Trophoblast cell (in vitro differentiated cells and primary cell): ENCODE data around the gene OXNAD1.
A peak's percentile ranks its signal among the peaks of the same experiment; 100 is the strongest.

Experiments used
- DNase-seq, 2 donors: peaks; one replicate each; pipeline ENCODE4 v3.0.0-alpha.2; 2016
- H2AFZ ChIP-seq: 2 replicates; pipeline ENCODE4 v1.6.1; 2013; ENCODE audit warnings: low read length, moderate library complexity, mild to moderate bottlenecking; ENCODE audit not compliant: insufficient read depth, poor library complexity
- H2AK5ac ChIP-seq: 2 replicates; pipeline ENCODE4 v1.6.1; 2013; ENCODE audit warnings: mild to moderate bottlenecking, low read length
- H2BK120ac ChIP-seq: 2 replicates; pipeline ENCODE4 v1.6.1; 2013; ENCODE audit warnings: low read length, mild to moderate bottlenecking, moderate library complexity; ENCODE audit not compliant: insufficient read depth, poor library complexity
- H2BK12ac ChIP-seq: 2 replicates; pipeline ENCODE4 v1.6.1; 2013; ENCODE audit warnings: mild to moderate bottlenecking, low read length, moderate library complexity
- H2BK5ac ChIP-seq: 2 replicates; pipeline ENCODE4 v1.6.1; 2013; ENCODE audit warnings: low read length, low read depth, moderate library complexity, mild to moderate bottlenecking; ENCODE audit not compliant: poor library complexity
- H3K14ac ChIP-seq: 2 replicates; pipeline ENCODE4 v1.6.1; 2013; ENCODE audit warnings: mild to moderate bottlenecking, low read length
- H3K18ac ChIP-seq: 2 replicates; pipeline ENCODE4 v1.6.1; 2013; ENCODE audit warnings: mild to moderate bottlenecking, low read length
- H3K23ac ChIP-seq: 2 replicates; pipeline ENCODE4 v1.6.1; 2013; ENCODE audit warnings: low read length
- H3K27ac ChIP-seq: 2 replicates; pipeline ENCODE4 v1.5.1; 2013; ENCODE audit warnings: low read depth, mild to moderate bottlenecking, inconsistent platforms, low read length, moderate library complexity
- H3K27me3 ChIP-seq: 2 replicates; pipeline ENCODE4 v1.6.1; 2013; ENCODE audit warnings: inconsistent platforms, mild to moderate bottlenecking, low read length, moderate library complexity; ENCODE audit not compliant: insufficient read depth
- H3K36me3 ChIP-seq, 2 experiments: 1 replicate in 1 of 2; 2 replicates in 1 of 2; pipeline ENCODE4 v1.6.1; 2013; ENCODE audit warnings: low read length in 2 of 2, mild to moderate bottlenecking in 2 of 2, moderate library complexity in 1 of 2; ENCODE audit not compliant: insufficient read depth in 2 of 2, control insufficient read depth in 1 of 2
- H3K4ac ChIP-seq: 2 replicates; pipeline ENCODE4 v1.6.1; 2013; ENCODE audit warnings: low read depth, mild to moderate bottlenecking, low read length, moderate library complexity
- H3K4me1 ChIP-seq, 2 experiments: 1 replicate in 1 of 2; 2 replicates in 1 of 2; pipeline ENCODE4 v1.6.1; 2013; ENCODE audit warnings: low read length in 2 of 2, mild to moderate bottlenecking in 2 of 2, moderate library complexity in 1 of 2; ENCODE audit not compliant: insufficient read depth in 2 of 2, control insufficient read depth in 1 of 2
- H3K4me2 ChIP-seq: 2 replicates; pipeline ENCODE4 v1.6.1; 2013; ENCODE audit warnings: inconsistent platforms, mild to moderate bottlenecking, low read length, moderate library complexity
- H3K4me3 ChIP-seq: 2 replicates; pipeline ENCODE4 v1.5.1; 2013; ENCODE audit warnings: mild to moderate bottlenecking, low read depth, low read length, inconsistent platforms
- H3K79me1 ChIP-seq: one replicate; pipeline ENCODE4 v1.6.1; 2013; ENCODE audit warnings: low read length
- H3K79me2 ChIP-seq: 2 replicates; pipeline ENCODE4 v1.6.1; 2013; ENCODE audit warnings: low read length, mild to moderate bottlenecking; ENCODE audit not compliant: control insufficient read depth, insufficient read depth, poor library complexity
- H3K9ac ChIP-seq: 2 replicates; pipeline ENCODE4 v1.6.1; 2013; ENCODE audit warnings: mild to moderate bottlenecking, low read length
- H3K9me3 ChIP-seq: 2 replicates; pipeline ENCODE4 v1.6.1; 2013; ENCODE audit warnings: low read depth, mild to moderate bottlenecking, control low read depth, inconsistent platforms, low read length; ENCODE audit not compliant: insufficient read depth
- H4K12ac ChIP-seq: 2 replicates; pipeline ENCODE4 v1.6.1; 2013; ENCODE audit warnings: low read depth, mild to moderate bottlenecking, low read length, moderate library complexity
- H4K8ac ChIP-seq: 2 replicates; pipeline ENCODE4 v1.6.1; 2013; ENCODE audit warnings: low read depth, mild to moderate bottlenecking, low read length, moderate library complexity
- H4K91ac ChIP-seq: one replicate; pipeline ENCODE4 v1.6.1; 2013; ENCODE audit warnings: low read depth, mild to moderate bottlenecking, low read length, moderate library complexity
- WGBS: extraction: QIAGEN DNeasy Blood & Tissue Kit; methylation state at CpG from one replicate; pipeline ENCODE4 v1.1.7; 2013; ENCODE audit warnings: missing lambda C conversion rate; ENCODE audit not compliant: insufficient read length, insufficient coverage; ENCODE audit errors: extremely low coverage; 5-methylcytosine and 5-hydroxymethylcytosine counted together

OXNAD1 gene

DNA sequence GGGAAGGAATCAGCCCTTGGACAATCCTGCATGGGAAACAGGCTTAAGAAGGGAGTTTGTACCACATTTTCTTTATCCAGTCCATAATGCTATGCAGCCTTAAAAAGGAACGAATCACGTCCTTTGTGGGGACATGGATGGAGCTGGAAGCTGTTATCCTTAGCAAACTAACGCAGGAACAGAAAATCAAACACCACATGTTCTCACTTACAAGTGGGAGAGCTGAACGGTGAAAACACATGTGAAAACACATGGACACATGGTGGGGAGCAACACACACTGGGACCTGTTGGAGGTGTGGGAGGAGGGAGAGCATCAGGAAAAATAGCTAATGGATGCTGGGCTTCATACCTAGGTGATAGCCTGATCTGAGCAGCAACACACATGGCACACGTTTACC lies 70.3 kb downstream of the OXNAD1 start:
- Histone ChIP-seq H4K91ac (no peak overlapping the region), H3K36me3 (no peaks in the 10 kb centered on the region), H2BK12ac (no peak overlapping the region), H4K12ac (no peak overlapping the region), H4K8ac (no peak overlapping the region), H3K79me2 (no peaks in the 10 kb centered on the region), H3K14ac (no peak overlapping the region), H3K4ac (no peak overlapping the region), H3K79me1 (no peaks in the 10 kb centered on the region), H2BK120ac (no peak overlapping the region), H3K9me3 (peaks cover 4% of the 10 kb centered on the region), H2AK5ac (no peak overlapping the region), H3K18ac (no peak overlapping the region), H2AFZ (no peak overlapping the region), H3K23ac (no peak overlapping the region), H3K4me3 (no peak overlapping the region), H3K4me1 (no peaks in the 10 kb centered on the region), H3K9ac (no peak overlapping the region), H3K27me3 (no peaks in the 10 kb centered on the region), H2BK5ac (no peak overlapping the region), H3K4me2 (no peak overlapping the region), H3K27ac (no peak overlapping the region)
- WGBS, result no CpG with 5 or more reads among the region's 5 CpGs
- no peak for DNase-seq

DNA sequence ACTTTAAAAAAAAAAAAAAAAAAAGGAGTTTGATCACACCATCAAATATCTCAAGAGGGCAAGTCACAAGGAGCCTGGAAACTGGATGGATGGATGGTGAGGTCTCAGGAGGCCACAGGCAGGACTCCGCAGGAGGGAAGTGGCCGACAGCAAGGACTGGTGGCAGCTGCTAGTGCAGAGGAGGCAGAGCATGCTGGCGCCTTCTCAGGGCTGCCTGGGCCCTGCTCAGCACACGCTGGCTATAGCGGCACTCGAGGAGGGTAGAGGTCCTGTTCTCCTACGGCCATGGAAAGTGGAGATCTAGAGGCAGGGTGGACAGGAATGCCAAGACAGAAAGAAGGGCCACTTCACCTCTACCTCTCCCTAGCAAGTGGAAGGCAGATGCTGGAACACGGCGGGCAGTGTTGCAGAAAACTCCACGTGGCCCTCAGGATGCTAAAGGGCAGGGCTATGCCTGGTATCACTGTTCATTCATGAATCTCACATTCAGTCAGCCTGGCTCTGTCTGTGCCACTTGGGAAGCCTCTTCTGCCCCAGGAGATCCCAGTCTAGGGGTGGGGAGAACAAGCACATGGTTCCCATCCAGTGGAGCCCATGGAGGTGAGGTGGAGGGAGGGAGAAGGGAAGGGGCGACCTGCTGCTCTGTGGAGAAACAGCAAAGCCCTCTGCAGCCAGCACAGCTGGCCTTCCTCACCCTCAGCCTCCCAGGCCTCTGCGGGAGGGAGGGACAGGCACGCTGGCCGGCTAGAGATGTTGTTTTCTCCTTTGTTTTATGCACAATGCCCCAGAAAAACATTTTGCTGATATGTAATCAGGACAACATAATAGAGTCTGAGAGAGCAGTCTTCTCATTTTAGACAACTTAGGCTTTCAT lies 71.0 kb downstream of the OXNAD1 start:
- no peak overlapping the region for H2AK5ac ChIP-seq
- no peak overlapping the region for H2BK120ac ChIP-seq
- no peaks in the 10 kb centered on the region for H3K79me2 ChIP-seq
- no peak overlapping the region for H2BK5ac ChIP-seq
- no peak overlapping the region for H4K12ac ChIP-seq
- H4K8ac ChIP-seq, result no peak overlapping the region
- H3K4ac ChIP-seq, result no peak overlapping the region
- no peak for DNase-seq
- WGBS, result no CpG with 5 or more reads among the region's 14 CpGs
- H3K4me1 ChIP-seq, result no peaks in the 10 kb centered on the region
- no peak overlapping the region for H3K4me3 ChIP-seq
- peaks cover 4% of the 10 kb centered on the region for H3K9me3 ChIP-seq
- no peak overlapping the region for H2AFZ ChIP-seq
- H3K4me2 ChIP-seq, result no peak overlapping the region
- no peaks in the 10 kb centered on the region for H3K79me1 ChIP-seq
- no peak overlapping the region for H2BK12ac ChIP-seq
- H3K27ac ChIP-seq, result no peak overlapping the region
- H3K14ac ChIP-seq, result no peak overlapping the region
- H3K23ac ChIP-seq, result no peak overlapping the region
- H3K27me3 ChIP-seq, result no peaks in the 10 kb centered on the region
- H4K91ac ChIP-seq, result no peak overlapping the region
- H3K9ac ChIP-seq, result no peak overlapping the region
- H3K18ac ChIP-seq, result no peak overlapping the region
- H3K36me3 ChIP-seq, result no peaks in the 10 kb centered on the region

DNA sequence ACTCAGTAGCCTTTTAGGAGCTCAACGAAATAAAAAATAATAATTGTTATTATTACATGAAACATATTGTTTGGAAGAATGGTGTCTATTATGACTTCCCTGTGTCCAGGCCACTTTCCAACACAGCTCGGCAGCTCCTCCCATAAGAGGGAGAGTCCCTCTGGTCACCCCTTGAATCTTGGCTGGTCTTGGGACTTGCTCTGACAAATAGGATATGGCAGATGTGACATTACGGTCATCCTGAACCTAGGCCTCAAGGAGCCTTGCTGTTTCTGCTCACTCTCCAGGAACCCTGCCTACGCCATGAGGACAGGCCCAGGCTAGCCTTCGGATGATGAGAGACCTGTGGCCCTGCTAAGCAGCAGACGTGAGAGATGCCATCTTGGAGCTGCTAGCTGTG lies 71.8 kb downstream of the OXNAD1 start:
- Histone ChIP-seq H3K4me1 (no peaks in the 10 kb centered on the region), H3K79me1 (no peaks in the 10 kb centered on the region), H3K4ac (no peak overlapping the region), H3K36me3 (no peaks in the 10 kb centered on the region), H3K4me3 (no peak overlapping the region), H2AK5ac (no peak overlapping the region), H3K23ac (no peak overlapping the region), H2BK12ac (no peak overlapping the region), H3K79me2 (no peaks in the 10 kb centered on the region), H3K14ac (no peak overlapping the region), H2BK120ac (no peak overlapping the region), H2BK5ac (no peak overlapping the region), H3K18ac (no peak overlapping the region), H3K27ac (no peak overlapping the region), H3K9ac (no peak overlapping the region), H4K8ac (no peak overlapping the region), H3K27me3 (no peaks in the 10 kb centered on the region), H4K12ac (no peak overlapping the region), H3K9me3 (peaks cover 4% of the 10 kb centered on the region), H3K4me2 (no peak overlapping the region), H4K91ac (no peak overlapping the region), H2AFZ (no peak overlapping the region)
- DNase-seq, result no peak
- no CpG with 5 or more reads among the region's 6 CpGs for WGBS

DNA sequence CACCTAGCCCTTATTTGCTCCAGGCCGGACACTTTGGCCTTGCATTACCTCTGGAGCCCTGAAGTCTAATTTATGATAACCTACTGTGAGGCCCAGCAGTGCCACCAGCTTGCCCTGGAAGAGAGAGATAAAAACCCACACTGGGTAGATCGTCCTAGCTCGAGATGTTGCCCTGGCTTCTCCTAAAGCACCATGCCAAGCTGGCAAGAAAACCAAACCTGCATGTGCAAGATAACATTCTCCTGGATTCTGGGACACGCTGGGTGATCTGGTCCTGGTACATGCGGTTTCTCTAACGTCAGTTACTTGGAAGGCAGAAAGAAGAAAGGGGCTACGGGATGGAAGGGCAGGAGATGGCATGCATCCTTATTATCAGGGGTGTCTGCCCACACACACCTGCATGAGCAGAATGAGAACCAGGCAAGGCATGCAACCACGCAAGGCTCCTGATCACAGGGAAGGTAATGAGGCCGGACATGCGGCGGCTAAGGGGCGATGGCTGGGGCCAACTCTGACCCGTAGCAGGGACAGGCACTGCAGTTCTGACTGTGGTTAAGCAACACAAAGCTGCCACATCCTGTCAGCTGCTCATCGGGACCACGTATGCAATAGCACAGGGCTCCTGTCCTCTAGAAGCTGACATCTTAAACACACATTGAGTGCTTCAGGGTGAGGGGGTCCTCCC lies 73.0 kb downstream of the OXNAD1 start:
- Histone ChIP-seq H2AK5ac (no peak overlapping the region), H4K8ac (no peak overlapping the region), H3K4me1 (no peaks in the 10 kb centered on the region), H2BK120ac (no peak overlapping the region), H3K4me3 (no peak overlapping the region), H3K9me3 (peaks cover 4% of the 10 kb centered on the region), H3K4me2 (no peak overlapping the region), H2BK12ac (no peak overlapping the region), H2AFZ (no peak overlapping the region), H3K27ac (no peak overlapping the region), H3K14ac (no peak overlapping the region), H3K4ac (no peak overlapping the region), H2BK5ac (no peak overlapping the region), H4K12ac (no peak overlapping the region), H3K23ac (no peak overlapping the region), H3K18ac (no peak overlapping the region), H3K79me2 (no peaks in the 10 kb centered on the region), H3K9ac (no peak overlapping the region), H3K27me3 (no peaks in the 10 kb centered on the region), H3K79me1 (no peaks in the 10 kb centered on the region), H3K36me3 (no peaks in the 10 kb centered on the region), H4K91ac (no peak overlapping the region)
- peak in 1 of 2 donors; percentile 50 for DNase-seq
- no CpG with 5 or more reads among the region's 15 CpGs for WGBS
